IPS-15b (cell line): ENCODE results near the gene SPACA7.

Experiments
- H3K27me3 ChIP-seq: one replicate; pipeline ENCODE4 v1.6.1; 2013; ENCODE audit warnings: low read length; ENCODE audit not compliant: control insufficient read depth, insufficient read depth
- H3K36me3 ChIP-seq: one replicate; pipeline ENCODE4 v1.6.1; 2013; ENCODE audit warnings: low read length; ENCODE audit not compliant: control insufficient read depth, insufficient read depth
- H3K4me1 ChIP-seq: one replicate; pipeline ENCODE4 v1.6.1; 2013; ENCODE audit warnings: mild to moderate bottlenecking, low read length; ENCODE audit not compliant: control insufficient read depth, insufficient read depth
- H3K4me3 ChIP-seq: one replicate; pipeline ENCODE4 v1.5.1; 2013; ENCODE audit warnings: low read depth, low read length
- H3K9ac ChIP-seq: one replicate; pipeline ENCODE4 v1.6.1; 2013; ENCODE audit warnings: low read depth, mild to moderate bottlenecking, low read length
- H3K9me3 ChIP-seq: one replicate; pipeline ENCODE4 v1.6.1; 2013; ENCODE audit warnings: mild to moderate bottlenecking, low read length; ENCODE audit not compliant: control insufficient read depth, insufficient read depth

Gene SPACA7

GRCh38 chr13:112451512-112452379 lies 75.6 kb downstream of the SPACA7 start:
- Histone ChIP-seq H3K27me3 (no peaks in the 10 kb centered on the region), H3K36me3 (no peaks in the 10 kb centered on the region), H3K9me3 (no peaks in the 10 kb centered on the region), H3K4me3 (no peak overlapping the region), H3K4me1 (no peaks in the 10 kb centered on the region), H3K9ac (no peak overlapping the region)

DNA sequence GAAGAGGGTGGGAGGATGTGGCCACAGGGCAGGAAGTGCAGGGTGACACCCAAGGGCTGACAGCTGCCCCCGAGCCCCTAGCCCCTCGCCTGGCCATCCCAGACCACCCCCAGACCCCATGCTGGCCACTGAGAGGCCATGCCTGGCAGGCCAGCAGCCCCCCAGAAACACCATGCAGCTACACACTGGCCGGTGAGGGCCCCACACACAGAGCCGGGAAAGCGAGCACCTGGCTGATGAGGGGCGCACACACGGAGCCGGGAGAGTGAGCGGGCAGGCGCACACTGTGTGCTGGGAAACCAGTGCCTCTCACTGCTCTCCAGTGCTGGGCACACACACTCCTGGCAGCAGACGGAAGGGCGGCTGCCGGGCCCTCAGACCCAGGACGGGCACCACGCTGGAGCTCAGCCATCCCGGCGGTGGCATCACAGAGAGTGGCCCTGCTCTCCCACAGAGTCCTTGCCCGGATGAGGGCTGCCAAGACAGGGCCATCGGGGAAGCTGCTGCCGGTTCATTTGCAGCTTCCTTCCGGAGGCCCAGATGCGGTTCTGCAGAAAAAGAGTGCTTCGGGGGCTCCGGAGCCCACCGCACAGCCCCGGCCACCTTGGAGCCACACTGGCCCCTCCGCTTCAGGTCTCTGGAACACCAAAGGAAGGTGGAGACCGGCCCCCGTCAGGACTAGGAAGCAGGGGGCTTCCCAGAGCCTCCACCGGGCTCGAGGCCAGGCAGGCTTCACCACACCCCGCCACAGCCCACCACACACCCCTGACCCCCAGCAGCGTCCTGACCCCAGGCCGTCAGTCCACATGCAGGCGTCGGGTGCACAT lies 76.4 kb downstream of the SPACA7 start:
- Histone ChIP-seq H3K27me3 (no peaks in the 10 kb centered on the region), H3K4me1 (no peaks in the 10 kb centered on the region), H3K4me3 (no peak overlapping the region), H3K9me3 (no peaks in the 10 kb centered on the region), H3K36me3 (no peaks in the 10 kb centered on the region), H3K9ac (no peak overlapping the region)

GRCh38 chr13:112453207-112453829 lies 77.2 kb downstream of the SPACA7 start:
- no peaks in the 10 kb centered on the region for H3K36me3 ChIP-seq
- H3K4me1 ChIP-seq, result no peaks in the 10 kb centered on the region
- no peaks in the 10 kb centered on the region for H3K9me3 ChIP-seq
- H3K9ac ChIP-seq, result no peak overlapping the region
- H3K4me3 ChIP-seq, result no peak overlapping the region
- no peaks in the 10 kb centered on the region for H3K27me3 ChIP-seq

DNA sequence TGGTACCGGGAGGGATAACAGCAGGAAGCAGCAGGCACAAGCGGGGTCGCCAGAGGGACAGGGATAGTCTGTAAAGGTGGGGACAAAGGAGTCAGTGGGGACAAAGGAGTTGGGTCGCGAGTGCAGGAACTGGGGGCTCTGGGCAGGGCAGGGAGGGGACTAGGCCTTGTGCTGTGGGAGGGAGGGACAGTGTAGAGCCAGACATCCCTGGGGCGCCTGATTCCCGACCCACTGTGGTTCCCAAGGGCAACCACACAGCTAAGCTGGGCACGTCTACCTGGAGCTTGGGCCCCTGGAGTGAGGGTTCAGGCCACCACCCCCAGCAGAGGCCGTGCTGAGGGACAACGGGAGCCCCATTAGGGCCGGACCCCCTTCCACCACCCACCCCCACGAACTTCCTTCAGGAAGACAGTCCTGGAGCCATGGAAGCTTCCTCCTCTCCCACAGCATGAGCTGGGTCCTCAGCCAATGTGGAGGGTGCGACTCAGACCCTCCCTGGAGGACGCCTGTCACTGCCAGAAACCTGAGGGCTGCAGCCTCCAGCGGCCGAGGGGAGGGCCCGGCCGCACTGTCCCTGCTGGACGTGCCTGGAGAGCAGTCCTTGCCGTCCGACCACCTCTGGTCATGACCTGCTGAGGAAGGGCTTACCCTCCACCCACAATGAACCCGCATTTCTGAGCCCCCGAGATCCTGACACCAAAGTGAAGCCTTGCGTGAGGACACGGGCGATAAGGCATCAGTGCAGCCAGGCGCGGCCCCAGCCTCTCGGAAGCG lies 77.9 kb downstream of the SPACA7 start:
- Histone ChIP-seq H3K27me3 (no peaks in the 10 kb centered on the region), H3K4me3 (no peak overlapping the region), H3K4me1 (no peaks in the 10 kb centered on the region), H3K9ac (no peak overlapping the region), H3K36me3 (no peaks in the 10 kb centered on the region), H3K9me3 (no peaks in the 10 kb centered on the region)

- no peak overlapping the region for H3K4me3 ChIP-seq
- no peaks in the 10 kb centered on the region for H3K9me3 ChIP-seq
- H3K36me3 ChIP-seq, result no peaks in the 10 kb centered on the region
- H3K27me3 ChIP-seq, result no peaks in the 10 kb centered on the region
- H3K9ac ChIP-seq, result no peak overlapping the region
- no peaks in the 10 kb centered on the region for H3K4me1 ChIP-seq
Measured at GRCh38 chr13:112454648-112455334, 78.6 kb downstream of the SPACA7 start.

DNA sequence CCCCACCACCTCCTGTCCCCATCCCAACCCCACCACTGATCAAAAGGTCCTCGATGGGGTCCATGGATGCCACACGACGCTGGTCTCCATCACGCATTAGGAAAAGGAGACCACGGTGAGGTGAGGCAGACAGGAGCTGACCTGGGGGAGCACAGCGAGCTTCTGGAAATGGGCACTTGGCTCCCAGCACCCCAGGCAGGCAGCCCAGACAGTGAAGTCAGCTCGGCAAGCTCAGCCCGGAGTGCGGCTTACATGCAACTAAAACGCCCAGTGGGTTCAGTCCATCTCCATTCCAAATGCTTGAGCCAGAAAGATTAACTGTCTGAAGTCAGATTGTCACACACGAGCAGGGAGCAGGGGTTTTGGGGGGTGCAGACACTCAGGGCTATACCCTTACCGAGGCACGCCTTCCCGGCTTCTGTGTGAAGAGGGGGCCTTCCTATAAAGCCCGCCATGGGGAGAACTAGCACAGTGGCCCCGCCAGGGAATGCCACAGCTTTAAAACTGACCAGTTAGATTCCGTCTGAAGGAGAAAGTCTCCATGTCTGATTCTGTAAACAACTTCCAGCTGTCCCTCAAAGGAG lies 79.4 kb downstream of the SPACA7 start:
- no peaks in the 10 kb centered on the region for H3K9me3 ChIP-seq
- no peak overlapping the region for H3K4me3 ChIP-seq
- no peaks in the 10 kb centered on the region for H3K27me3 ChIP-seq
- H3K36me3 ChIP-seq, result no peaks in the 10 kb centered on the region
- no peak overlapping the region for H3K9ac ChIP-seq
- no peaks in the 10 kb centered on the region for H3K4me1 ChIP-seq

DNA sequence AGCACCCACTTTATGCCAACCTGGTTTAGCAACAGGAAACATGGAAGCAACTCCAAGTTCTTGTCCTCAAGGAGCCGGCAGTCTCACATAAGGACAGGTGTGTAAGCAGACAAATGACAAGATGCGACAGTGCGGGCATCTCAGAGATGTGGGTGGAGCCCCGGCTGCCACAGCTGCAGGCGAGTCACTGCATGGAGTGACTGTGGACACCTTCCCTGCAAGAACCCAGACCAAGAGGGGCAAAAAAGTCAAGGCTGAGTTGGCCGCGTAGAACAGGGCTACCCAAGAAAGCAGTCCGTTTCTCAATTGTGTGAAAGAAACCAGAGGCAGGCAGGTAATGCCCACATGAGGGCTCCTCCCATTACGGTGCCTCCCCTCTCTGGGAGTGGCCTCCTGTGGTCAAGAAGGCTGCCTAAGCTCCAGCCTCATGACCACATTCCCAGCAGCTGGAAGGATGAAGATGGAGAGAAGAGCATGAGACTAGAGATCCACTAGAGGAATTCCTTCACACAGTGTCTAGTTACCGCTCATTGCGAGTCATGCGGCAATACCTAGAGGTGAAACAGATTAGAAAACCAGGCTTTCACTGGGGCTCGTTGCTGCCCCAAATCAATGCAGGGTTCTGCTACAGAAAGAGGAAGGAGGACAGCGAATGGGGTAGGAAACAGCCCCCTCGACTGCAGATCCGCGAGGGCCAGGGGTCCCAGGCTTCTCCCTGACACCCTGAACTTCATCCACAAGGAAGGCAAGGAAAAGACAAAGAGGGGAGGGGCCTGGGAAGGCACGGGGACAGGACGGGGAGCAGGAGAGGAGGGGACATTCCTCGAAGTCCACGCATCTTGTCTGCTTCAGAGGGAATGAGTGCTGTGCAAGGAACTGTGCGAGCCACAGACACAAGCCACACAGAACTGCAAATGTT lies 80.2 kb downstream of the SPACA7 start:
- H3K36me3 ChIP-seq, result no peaks in the 10 kb centered on the region
- no peaks in the 10 kb centered on the region for H3K4me1 ChIP-seq
- no peak overlapping the region for H3K9ac ChIP-seq
- H3K9me3 ChIP-seq, result no peaks in the 10 kb centered on the region
- no peak overlapping the region for H3K4me3 ChIP-seq
- H3K27me3 ChIP-seq, result no peaks in the 10 kb centered on the region

GRCh38 chr13:112457081-112457480 lies 80.9 kb downstream of the SPACA7 start:
- Histone ChIP-seq H3K9ac (no peak overlapping the region), H3K4me3 (no peak overlapping the region), H3K27me3 (no peaks in the 10 kb centered on the region), H3K9me3 (no peaks in the 10 kb centered on the region), H3K36me3 (no peaks in the 10 kb centered on the region), H3K4me1 (no peaks in the 10 kb centered on the region)

DNA sequence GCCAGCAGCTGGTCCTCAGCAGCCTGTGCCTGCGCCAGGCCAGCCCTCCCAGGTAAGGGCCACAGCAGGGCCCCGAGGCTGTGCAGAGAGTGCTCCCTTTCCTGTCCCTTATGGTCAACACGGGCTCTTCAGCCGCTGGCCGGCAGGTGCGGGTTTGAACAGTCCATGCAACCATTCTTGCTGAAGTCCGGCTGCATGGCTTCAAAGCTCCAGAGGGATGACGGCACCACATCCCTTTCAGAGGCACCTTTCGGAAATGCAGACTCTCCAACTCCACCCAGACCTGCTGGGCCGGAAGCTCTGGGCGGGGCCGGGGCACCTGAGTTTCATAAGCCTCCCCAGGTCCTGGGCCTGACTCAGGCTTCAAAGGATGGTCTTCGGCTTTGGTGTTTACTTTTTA lies 81.3 kb downstream of the SPACA7 start:
- Histone ChIP-seq H3K4me3 (no peak overlapping the region), H3K36me3 (no peaks in the 10 kb centered on the region), H3K4me1 (no peaks in the 10 kb centered on the region), H3K9ac (no peak overlapping the region), H3K27me3 (no peaks in the 10 kb centered on the region), H3K9me3 (no peaks in the 10 kb centered on the region)

- Histone ChIP-seq H3K9me3 (no peaks in the 10 kb centered on the region), H3K9ac (no peak overlapping the region), H3K27me3 (no peaks in the 10 kb centered on the region), H3K4me1 (no peaks in the 10 kb centered on the region), H3K36me3 (no peaks in the 10 kb centered on the region), H3K4me3 (no peak overlapping the region)
Measured at GRCh38 chr13:112462408-112462807, 86.3 kb downstream of the SPACA7 start.
